Immature natural killer cell (primary cell): ENCODE results near the gene SLC16A12. TPM values are rescaled to one million over a fixed set of nuclear protein-coding genes. Genes with fewer than 3 reads are reported as not detected.
"Not testable (repeated sequence)": the region's sequence is repeated elsewhere in the genome, so short reads cannot be mapped to it uniquely, and the experiment has no call there.

Experiments used
- DNase-seq, 3 donors: peaks; one replicate each; pipeline ENCODE4 v3.0.0; 2022; ENCODE audit warnings: mixed read lengths in 1 of 3
- H3K27ac Mint-ChIP-seq, 6 donors: one replicate each; pipeline ENCODE4 v1.8.0; 2020; ENCODE audit warnings: mixed read lengths in 6 of 6, mild to moderate bottlenecking in 5 of 6, inconsistent platforms in 4 of 6, moderate library complexity in 3 of 6
- H3K27me3 Mint-ChIP-seq, 3 donors: one replicate each; pipeline ENCODE4 v1.8.0; 2020 to 2021; ENCODE audit warnings: low read depth in 3 of 3, mild to moderate bottlenecking in 3 of 3, mixed read lengths in 3 of 3, moderate library complexity in 3 of 3, inconsistent platforms in 1 of 3
- H3K36me3 Mint-ChIP-seq, 3 donors: one replicate each; pipeline ENCODE4 v1.8.0; 2020; ENCODE audit warnings: mixed read lengths in 3 of 3, inconsistent platforms in 2 of 3, mild to moderate bottlenecking in 2 of 3
- H3K4me1 Mint-ChIP-seq, 2 donors: one replicate each; pipeline ENCODE4 v1.8.0; 2020; ENCODE audit warnings: inconsistent platforms in 2 of 2, mild to moderate bottlenecking in 2 of 2, mixed read lengths in 2 of 2, moderate library complexity in 1 of 2
- H3K4me3 Mint-ChIP-seq, 5 donors: one replicate each; pipeline ENCODE4 v1.8.0; 2020; ENCODE audit warnings: mild to moderate bottlenecking in 5 of 5, mixed read lengths in 5 of 5, inconsistent platforms in 3 of 5, moderate library complexity in 3 of 5
- H3K9me3 Mint-ChIP-seq, 6 donors: one replicate each; pipeline ENCODE4 v1.8.0; 2020; ENCODE audit warnings: mild to moderate bottlenecking in 6 of 6, mixed read lengths in 6 of 6, inconsistent platforms in 4 of 6, moderate library complexity in 3 of 6
- polyA plus RNA-seq, 3 donors: library from polyadenylated mRNA; unstranded; fragments of 300-500 nt; fragmentation: Illumina TruSeq; gene quantifications; one replicate each; pipeline ENCODE4 v1.2.3, GENCODE V29; 2021

Gene SLC16A12
- polyA plus RNA-seq, 3 donors from 2014 or later, result not detected

- no peaks in the 10 kb centered on the region for H3K9me3 Mint-ChIP-seq
- no peaks in the 10 kb centered on the region for H3K36me3 Mint-ChIP-seq
These were observed 21.2 kb upstream of the SLC16A12 start for GRCh38 chr10:89556600-89556999.

GRCh38 chr10:89555688-89556445 lies 20.5 kb upstream of the SLC16A12 start:
- Mint-ChIP-seq H3K4me1 (no peaks in the 10 kb centered on the region), H3K27ac (no peak overlapping the region), H3K36me3 (no peaks in the 10 kb centered on the region), H3K4me3 (no peak overlapping the region), H3K9me3 (no peaks in the 10 kb centered on the region), H3K27me3 (peaks cover 2 to 6% (median 3%) of the 10 kb centered on the region in 3 donors)
- DNase-seq, result no peak

More at GRCh38 chr10:89556600-89556999, 21.2 kb upstream of the SLC16A12 start:
- Mint-ChIP-seq H3K27ac (no peak overlapping the region), H3K4me1 (no peaks in the 10 kb centered on the region), H3K27me3 (peaks cover 2 to 8% (median 2%) of the 10 kb centered on the region in 3 donors), H3K4me3 (no peak overlapping the region)
- no peak for DNase-seq

- DNase-seq, result no peak
- Mint-ChIP-seq H3K9me3 (no peaks in the 10 kb centered on the region), H3K4me3 (no peak overlapping the region), H3K36me3 (no peaks in the 10 kb centered on the region), H3K4me1 (no peaks in the 10 kb centered on the region), H3K27me3 (peaks cover 2 to 6% (median 5%) of the 10 kb centered on the region in 3 donors), H3K27ac (no peak overlapping the region)
These were observed 19.0 kb upstream of the SLC16A12 start for GRCh38 chr10:89554433-89554832.

GRCh38 chr10:89553064-89553734 lies 17.8 kb upstream of the SLC16A12 start:
- Mint-ChIP-seq H3K4me3 (no peak overlapping the region), H3K36me3 (no peaks in the 10 kb centered on the region), H3K4me1 (no peaks in the 10 kb centered on the region), H3K9me3 (no peaks in the 10 kb centered on the region), H3K27me3 (peaks cover 0 to 5% (median 4%) of the 10 kb centered on the region in 3 donors), H3K27ac (no peak overlapping the region)
- no peak for DNase-seq

GRCh38 chr10:89552213-89552612 lies 16.8 kb upstream of the SLC16A12 start:
- H3K36me3 Mint-ChIP-seq, result no peaks in the 10 kb centered on the region
- no peaks in the 10 kb centered on the region for H3K4me1 Mint-ChIP-seq
- no peak overlapping the region for H3K27ac Mint-ChIP-seq
- H3K27me3 Mint-ChIP-seq, result peaks cover 0 to 5% (median 2%) of the 10 kb centered on the region in 3 donors
- H3K4me3 Mint-ChIP-seq, result no peak overlapping the region
- no peaks in the 10 kb centered on the region for H3K9me3 Mint-ChIP-seq
- DNase-seq, result no peak

GRCh38 chr10:89550509-89550908 lies 15.1 kb upstream of the SLC16A12 start:
- Mint-ChIP-seq H3K27me3 (peaks cover 0 to 5% (median 2%) of the 10 kb centered on the region in 3 donors), H3K27ac (no peak overlapping the region), H3K4me3 (no peak overlapping the region), H3K4me1 (no peaks in the 10 kb centered on the region), H3K9me3 (no peaks in the 10 kb centered on the region), H3K36me3 (no peaks in the 10 kb centered on the region)
- DNase-seq, result no peak

- Mint-ChIP-seq H3K27ac (no peak overlapping the region), H3K4me1 (no peaks in the 10 kb centered on the region), H3K27me3 (peaks cover 0 to 5% (median 2%) of the 10 kb centered on the region in 3 donors), H3K36me3 (no peaks in the 10 kb centered on the region), H3K4me3 (no peak overlapping the region), H3K9me3 (no peaks in the 10 kb centered on the region)
- DNase-seq, result no peak
These were observed 14.1 kb upstream of the SLC16A12 start for GRCh38 chr10:89549510-89549909.

- Mint-ChIP-seq H3K4me3 (no peak overlapping the region), H3K36me3 (no peaks in the 10 kb centered on the region), H3K4me1 (no peaks in the 10 kb centered on the region), H3K27ac (no peak overlapping the region), H3K9me3 (no peaks in the 10 kb centered on the region), H3K27me3 (peaks cover 0 to 6% (median 1%) of the 10 kb centered on the region in 3 donors)
- DNase-seq, result no peak
These were observed 13.3 kb upstream of the SLC16A12 start for GRCh38 chr10:89548673-89549072.

- H3K36me3 Mint-ChIP-seq, result no peaks in the 10 kb centered on the region
- H3K9me3 Mint-ChIP-seq, result no peaks in the 10 kb centered on the region
- peak overlapping the region in 1 of 6 donors; percentile 16 for H3K27ac Mint-ChIP-seq
- no peaks in the 10 kb centered on the region for H3K4me1 Mint-ChIP-seq
- DNase-seq, result no peak
- no peak overlapping the region for H3K4me3 Mint-ChIP-seq
- H3K27me3 Mint-ChIP-seq, result peaks cover 0 to 6% (median 1%) of the 10 kb centered on the region in 3 donors
These were observed 12.6 kb upstream of the SLC16A12 start for GRCh38 chr10:89547853-89548513.

- not testable (repeated sequence) for H3K36me3 Mint-ChIP-seq
These were observed 11.3 kb upstream of the SLC16A12 start for GRCh38 chr10:89546651-89547050.

GRCh38 chr10:89543841-89544240 lies 8.4 kb upstream of the SLC16A12 start:
- no peaks in the 10 kb centered on the region for H3K36me3 Mint-ChIP-seq
- peaks cover 4 to 9% (median 6%) of the 10 kb centered on the region in 3 donors for H3K27me3 Mint-ChIP-seq
- no peaks in the 10 kb centered on the region for H3K4me1 Mint-ChIP-seq
- no peaks in the 10 kb centered on the region for H3K9me3 Mint-ChIP-seq
- no peak for DNase-seq
- no peak overlapping the region for H3K27ac Mint-ChIP-seq
- H3K4me3 Mint-ChIP-seq, result no peak overlapping the region

More at GRCh38 chr10:89546651-89547050, 11.3 kb upstream of the SLC16A12 start:
- not testable (repeated sequence) for H3K27me3 Mint-ChIP-seq, H3K27ac Mint-ChIP-seq, H3K4me3 Mint-ChIP-seq, H3K4me1 Mint-ChIP-seq, DNase-seq, H3K9me3 Mint-ChIP-seq

- H3K27ac Mint-ChIP-seq, result no peak overlapping the region
- peaks cover 11 to 19% (median 11%) of the 10 kb centered on the region in 3 donors for H3K27me3 Mint-ChIP-seq
- H3K36me3 Mint-ChIP-seq, result no peaks in the 10 kb centered on the region
- no peak overlapping the region for H3K4me3 Mint-ChIP-seq
- no peak for DNase-seq
- no peaks in the 10 kb centered on the region for H3K4me1 Mint-ChIP-seq
- H3K9me3 Mint-ChIP-seq, result no peaks in the 10 kb centered on the region
These were observed 5.1 kb upstream of the SLC16A12 start for GRCh38 chr10:89540420-89540949.

GRCh38 chr10:89537364-89537763 lies 2.0 kb upstream of the SLC16A12 start:
- H3K9me3 Mint-ChIP-seq, result no peaks in the 10 kb centered on the region
- no peaks in the 10 kb centered on the region for H3K36me3 Mint-ChIP-seq
- H3K27ac Mint-ChIP-seq, result no peak overlapping the region
- no peak overlapping the region for H3K4me3 Mint-ChIP-seq
- DNase-seq, result no peak
- H3K27me3 Mint-ChIP-seq, result peaks cover 14 to 31% (median 18%) of the 10 kb centered on the region in 3 donors
- no peaks in the 10 kb centered on the region for H3K4me1 Mint-ChIP-seq

- no peak overlapping the region for H3K4me3 Mint-ChIP-seq
- H3K27me3 Mint-ChIP-seq, result peaks cover 16 to 32% (median 18%) of the 10 kb centered on the region in 3 donors
- no peak for DNase-seq
- no peaks in the 10 kb centered on the region for H3K4me1 Mint-ChIP-seq
- no peak overlapping the region for H3K27ac Mint-ChIP-seq
- no peaks in the 10 kb centered on the region for H3K9me3 Mint-ChIP-seq
- no peaks in the 10 kb centered on the region for H3K36me3 Mint-ChIP-seq
These were observed 590 bp upstream of the SLC16A12 start for GRCh38 chr10:89536013-89536354.
